GM19468 (cell line): Measurements from ENCODE around the gene CAMTA1.

ENCODE experiments used
- ATAC-seq: cut with Tn5 transposase; IDR thresholded peaks from one replicate; pipeline ENCODE4 v1.9.1; 2021; ENCODE audit warnings: mild to moderate bottlenecking, moderate library complexity, moderate number of reproducible peaks; ENCODE audit not compliant: unreplicated experiment; ENCODE audit errors: extremely low read depth

CAMTA1 gene

GRCh38 chr1:7089497-7089896 lies 304.2 kb downstream of the CAMTA1 start:
- no peak for ATAC-seq

GRCh38 chr1:7093297-7093696 lies 308.0 kb downstream of the CAMTA1 start:
- no peak for ATAC-seq

DNA sequence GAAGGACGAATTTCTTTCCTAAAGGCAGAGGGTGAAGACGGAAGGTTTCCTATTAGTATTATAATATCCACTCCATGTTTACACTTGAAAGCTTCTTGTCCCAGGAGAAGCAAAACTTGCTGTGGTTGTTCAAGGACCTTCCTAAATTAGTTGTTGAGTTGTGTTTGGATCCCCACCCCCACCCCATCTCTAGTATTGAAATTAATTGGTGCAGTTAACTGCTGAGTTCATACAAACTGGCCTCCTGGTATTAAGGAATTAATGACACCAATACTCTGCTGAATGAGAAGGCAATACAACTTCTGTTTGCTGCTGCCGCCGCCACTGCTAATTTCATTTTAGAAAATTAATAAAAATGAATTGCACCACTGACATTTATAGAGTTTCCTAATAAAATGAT lies 308.8 kb downstream of the CAMTA1 start:
- ATAC-seq: no peak

- ATAC-seq: no peak
Observed at GRCh38 chr1:7094509-7094908, 309.3 kb downstream of the CAMTA1 start.

GRCh38 chr1:7095343-7095964 lies 310.2 kb downstream of the CAMTA1 start:
- no peak for ATAC-seq

DNA sequence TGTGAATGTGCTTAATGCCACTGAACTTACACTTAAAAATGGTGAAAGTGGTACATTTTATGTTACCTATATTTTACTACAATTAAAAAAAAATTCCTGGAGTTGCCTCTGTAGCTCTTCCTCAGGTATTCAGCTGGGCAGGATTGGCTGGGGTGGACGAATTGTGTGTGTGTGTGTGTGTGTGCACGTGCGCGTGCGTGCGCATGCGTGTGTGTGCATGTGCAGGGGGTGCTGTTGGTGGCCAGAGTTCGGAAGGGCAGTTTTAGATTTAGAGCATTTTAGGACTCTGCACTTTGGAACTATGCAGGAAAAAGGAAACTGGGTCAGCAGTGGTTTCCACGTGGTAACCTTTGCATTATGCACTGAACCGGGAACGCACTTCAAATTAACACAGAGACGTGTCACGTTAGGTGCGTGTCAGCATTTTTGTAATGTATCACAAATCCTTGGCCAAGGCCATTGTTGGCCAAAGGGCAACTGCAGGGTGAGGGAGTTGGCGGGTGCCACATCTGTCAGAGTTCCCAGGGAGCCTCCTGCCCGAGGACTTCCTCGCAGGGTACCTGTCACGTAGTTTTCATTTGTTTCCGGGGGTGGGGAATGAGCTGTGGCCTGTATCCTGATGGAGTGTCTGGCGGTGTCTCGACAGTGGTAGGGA lies 312.8 kb downstream of the CAMTA1 start:
- no peak for ATAC-seq

GRCh38 chr1:7098641-7099040 lies 313.4 kb downstream of the CAMTA1 start:
- ATAC-seq: no peak

DNA sequence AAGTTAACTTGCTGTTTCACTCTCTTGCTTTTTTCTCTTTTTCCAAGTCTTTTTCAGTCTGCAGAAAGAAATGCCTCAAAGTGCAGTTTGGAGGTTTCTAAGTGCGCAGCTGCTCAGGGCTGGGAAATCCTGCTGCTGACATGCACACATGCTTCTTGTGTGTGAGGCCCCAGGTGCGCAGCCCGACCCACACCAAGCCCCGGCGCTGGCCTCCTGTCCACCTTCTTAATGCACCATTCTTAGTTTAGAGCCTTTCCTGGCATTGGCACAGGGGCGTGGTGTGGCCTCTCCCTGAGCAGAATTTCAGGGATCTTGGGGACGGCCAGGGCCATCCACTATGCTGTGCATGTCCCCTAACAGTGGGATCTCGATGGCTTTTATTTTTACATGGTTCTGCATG lies 315.2 kb downstream of the CAMTA1 start:
- ATAC-seq: no peak

DNA sequence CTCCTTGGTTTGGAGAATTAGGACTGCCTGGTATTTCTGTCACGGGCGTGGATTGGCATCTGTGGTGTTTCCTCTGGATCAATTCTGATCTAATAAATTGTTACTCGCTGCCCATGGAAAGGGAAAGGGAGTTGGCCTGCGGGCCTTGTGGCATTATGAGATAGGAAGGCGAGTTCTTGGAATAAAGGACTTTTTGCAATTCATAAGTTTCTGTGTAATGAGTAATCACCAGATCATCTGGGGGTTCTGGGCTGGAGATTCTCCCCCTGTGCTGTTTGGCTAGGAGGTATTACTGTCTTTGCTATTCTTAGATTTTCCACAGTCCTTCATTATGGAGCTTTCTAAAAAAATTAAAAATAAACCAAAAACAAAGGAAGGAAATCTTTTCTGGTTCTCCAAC lies 315.9 kb downstream of the CAMTA1 start:
- ATAC-seq: no peak

GRCh38 chr1:7103361-7103782 lies 318.1 kb downstream of the CAMTA1 start:
- no peak for ATAC-seq

GRCh38 chr1:7103874-7104273 lies 318.6 kb downstream of the CAMTA1 start:
- no peak for ATAC-seq

DNA sequence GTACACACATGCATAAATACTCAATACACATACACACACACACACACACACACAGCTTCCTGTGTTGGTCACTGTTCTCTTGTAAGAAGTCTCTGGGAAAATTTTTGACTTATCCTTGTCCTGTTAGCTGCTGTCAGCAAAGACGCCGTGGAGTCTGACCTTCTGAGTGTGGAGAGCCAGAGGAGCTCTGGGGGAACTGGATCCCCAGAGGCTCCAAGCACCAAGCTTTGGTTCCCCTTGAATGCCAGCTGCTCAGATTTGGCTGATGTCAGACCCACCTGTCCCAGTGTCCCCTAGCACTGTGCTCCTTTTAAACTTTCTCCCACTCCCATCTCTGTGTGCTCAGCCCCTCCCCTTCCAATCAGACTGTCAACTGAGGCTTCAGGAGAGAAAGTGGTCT lies 319.1 kb downstream of the CAMTA1 start:
- ATAC-seq: no peak

GRCh38 chr1:7105269-7105668 lies 320.0 kb downstream of the CAMTA1 start:
- no peak for ATAC-seq

- ATAC-seq: no peak
Observed at GRCh38 chr1:7106442-7107108, 321.3 kb downstream of the CAMTA1 start.

- no peak for ATAC-seq
Observed at GRCh38 chr1:7107109-7107830, 322.0 kb downstream of the CAMTA1 start.

- ATAC-seq: no peak
Observed at GRCh38 chr1:7108251-7108650, 323.0 kb downstream of the CAMTA1 start.

DNA sequence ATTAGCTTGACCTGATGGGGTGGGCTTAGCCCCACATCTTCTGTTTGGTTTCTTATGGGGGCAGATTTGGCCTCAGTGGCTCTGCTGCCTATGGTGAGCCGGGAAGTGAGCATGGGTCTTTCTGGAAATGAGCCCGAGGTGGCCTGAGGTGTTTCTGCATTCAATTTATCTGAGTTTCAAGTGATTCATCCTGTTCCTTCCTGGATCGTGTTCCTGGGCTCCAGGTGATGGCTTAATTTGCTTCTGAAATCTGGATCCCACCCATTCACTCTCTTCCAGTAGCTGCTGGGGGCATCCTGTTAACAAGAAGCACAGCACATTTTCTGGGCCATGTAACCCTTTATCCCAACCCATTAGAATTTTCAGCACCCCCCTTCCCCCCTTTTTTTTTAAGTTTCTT lies 324.6 kb downstream of the CAMTA1 start:
- no peak for ATAC-seq

GRCh38 chr1:7110321-7110720 lies 325.1 kb downstream of the CAMTA1 start:
- ATAC-seq: no peak

DNA sequence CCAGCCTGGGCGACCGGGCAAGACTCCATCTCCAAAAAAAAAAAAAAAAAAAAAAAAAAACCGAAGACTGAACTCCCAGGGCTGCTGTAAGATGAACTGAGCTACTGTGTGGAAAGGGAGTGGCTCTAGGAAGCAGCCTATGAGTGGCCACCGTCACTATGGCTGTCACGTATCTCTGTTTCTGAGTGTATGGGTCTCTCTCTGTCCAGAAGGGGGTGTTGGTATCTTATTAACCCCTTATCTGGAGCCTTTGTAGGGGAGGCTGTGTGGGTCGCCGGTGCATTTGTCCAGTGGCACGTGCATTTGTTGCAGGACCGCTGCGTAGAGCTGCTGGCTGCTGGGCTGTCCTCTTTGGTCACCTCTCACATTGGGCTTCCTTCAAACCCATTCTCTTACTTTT lies 326.6 kb downstream of the CAMTA1 start:
- ATAC-seq: no peak

GRCh38 chr1:7113136-7113535 lies 327.9 kb downstream of the CAMTA1 start:
- no peak for ATAC-seq

- ATAC-seq: no peak
Observed at GRCh38 chr1:7113822-7114221, 328.6 kb downstream of the CAMTA1 start.
